Measurements from ENCODE around the gene KCNT2.
"Not testable (repeated sequence)": the region's sequence is repeated elsewhere in the genome, so short reads cannot be mapped to it uniquely, and the experiment has no call there.

Gene KCNT2

DNA sequence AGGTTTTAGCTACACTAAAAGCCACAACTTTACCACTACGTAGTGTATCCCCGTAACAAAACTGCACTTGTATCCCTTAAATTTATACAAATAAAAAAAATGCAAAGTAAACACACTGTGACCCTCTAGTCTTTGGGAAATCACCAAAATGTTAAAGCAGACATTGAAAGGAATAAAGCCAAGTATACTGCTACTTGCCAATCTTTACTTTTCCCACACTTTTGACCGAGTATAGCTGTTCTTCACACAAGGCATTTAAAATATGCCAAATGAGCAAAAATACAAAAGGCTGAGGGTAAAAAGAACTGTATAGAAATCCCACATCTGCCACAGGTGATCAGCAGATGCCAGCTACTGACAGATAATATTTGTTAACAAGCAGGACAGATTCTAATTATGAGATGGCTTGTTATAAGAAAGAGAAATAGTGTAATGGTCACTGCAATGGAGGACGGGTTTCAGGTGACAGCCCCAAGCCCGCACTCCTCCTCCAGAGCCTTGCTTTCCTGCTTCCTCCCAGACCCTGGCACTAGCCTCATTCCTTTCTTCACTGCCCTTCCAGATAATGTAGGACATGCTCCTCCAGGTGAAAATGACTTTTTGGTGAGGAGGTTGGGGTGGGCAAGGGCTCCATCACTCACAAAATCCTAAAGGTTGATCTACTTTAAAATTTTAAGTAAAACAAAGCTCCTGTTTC is 18.1 kb downstream of the KCNT2 start:
- DNase-seq: no peak

DNA sequence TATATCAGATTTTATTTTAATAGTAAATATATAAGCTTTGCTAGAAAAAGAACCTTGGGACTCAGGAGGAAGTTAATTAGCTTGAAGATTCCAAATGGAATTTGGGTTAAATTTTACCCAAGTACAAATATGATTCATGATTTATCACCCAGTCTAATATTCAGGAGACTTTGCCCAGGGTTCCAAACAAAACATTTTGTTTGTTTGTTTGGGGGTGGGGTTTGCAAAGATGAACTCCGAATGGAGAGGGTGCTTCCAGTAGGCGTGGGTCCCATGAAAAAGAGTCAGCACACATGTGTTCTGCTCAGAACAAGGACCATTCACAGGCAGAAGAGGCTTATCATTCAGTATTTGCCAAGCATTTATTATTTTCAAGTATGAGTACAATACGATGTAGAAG is 23.5 kb downstream of the KCNT2 start:
- DNase-seq: no peak

DNA sequence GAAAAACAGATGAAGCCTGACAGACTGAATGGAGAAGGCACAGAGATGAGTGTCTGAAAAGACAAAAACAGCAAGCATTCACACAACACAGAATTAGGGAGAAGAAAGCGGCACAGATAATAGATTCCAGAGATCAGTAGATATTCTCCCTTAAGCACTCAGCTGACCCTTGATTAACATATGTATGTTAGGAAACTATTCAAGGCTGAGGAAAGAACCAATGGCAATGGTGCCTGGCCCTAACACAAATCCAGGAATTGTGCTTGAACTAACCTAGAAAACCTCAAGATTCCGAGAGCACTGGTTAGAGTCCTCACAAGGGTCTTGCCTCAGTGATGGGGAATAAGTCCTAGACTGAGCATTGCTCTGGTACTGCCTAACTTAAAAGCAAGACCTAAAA is 30.9 kb downstream of the KCNT2 start:
- no peak for DNase-seq

DNA sequence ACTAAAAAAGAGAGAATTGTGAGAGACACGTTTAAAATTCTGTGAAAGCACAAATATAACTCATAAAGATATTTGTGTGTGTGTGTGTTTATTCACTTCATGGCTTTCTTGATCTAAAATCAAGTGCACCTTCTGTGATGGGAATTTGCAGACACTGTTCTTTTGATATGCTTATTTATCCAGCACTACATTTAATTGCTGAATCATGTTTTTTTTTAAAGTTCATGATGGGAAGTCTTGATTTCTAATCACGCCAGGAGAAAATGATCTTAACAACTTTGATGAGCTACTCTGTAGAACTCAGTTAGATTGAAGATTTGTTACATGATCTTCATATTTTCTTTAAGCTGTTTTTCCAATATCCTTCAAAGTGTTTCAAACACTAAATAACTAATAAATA is 35.0 kb downstream of the KCNT2 start:
- DNase-seq: no peak

DNA sequence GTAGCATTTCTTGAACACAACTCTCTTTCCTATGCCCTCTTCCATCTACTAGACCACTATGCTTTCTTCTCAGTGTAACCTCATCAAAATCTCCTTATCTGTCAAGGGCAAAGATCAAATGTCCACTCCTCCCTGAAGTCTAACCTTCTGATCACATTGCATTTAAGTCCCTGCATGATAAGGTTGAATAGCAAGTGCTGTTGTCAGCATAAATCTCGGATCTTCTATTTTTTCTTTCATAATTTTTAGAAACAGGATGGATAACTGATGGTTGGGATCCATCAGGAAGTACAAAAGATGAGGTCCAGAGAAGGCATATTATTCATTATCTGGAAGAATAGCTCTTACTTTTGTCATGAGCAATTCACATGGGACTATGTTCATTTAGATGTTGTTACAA is 41.0 kb downstream of the KCNT2 start:
- DNase-seq: no peak

DNA sequence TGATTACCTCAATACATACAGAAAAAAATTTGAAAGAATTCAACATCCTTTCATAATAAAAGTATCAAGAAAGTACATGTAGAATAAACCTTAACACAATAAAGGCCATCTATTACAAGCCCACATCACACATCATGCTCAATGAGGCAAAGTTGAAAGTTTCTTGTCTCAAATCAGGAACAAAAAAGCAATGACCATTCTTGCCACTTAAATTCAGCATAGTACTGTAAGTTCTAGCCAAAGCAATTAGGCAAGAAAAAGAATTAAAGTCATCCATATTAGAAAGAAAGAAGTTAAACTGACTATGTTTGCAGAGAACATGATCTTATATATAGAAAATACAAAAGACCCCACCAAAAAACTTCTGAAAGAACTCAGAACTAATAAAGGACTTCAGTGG is 44.5 kb downstream of the KCNT2 start:
- no peak for DNase-seq

DNA sequence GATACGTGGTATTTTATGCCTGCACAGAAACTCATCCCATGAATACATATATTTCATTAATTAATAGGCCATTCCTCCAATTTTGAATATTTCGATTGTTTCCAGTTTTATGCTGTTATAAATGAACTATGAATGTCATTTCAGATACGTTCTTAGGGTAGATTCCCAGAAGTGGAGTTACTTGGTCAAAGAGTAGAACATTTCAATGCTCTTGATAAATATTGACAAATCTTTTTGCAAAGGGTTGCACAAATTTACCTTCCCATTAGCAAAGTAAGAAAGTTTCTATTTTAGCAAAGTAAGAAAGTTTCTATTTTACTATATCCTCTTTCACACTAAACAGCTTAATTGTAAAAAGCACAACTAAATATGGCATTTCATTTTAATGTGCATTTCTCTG is 48.9 kb downstream of the KCNT2 start:
- no peak for DNase-seq

DNA sequence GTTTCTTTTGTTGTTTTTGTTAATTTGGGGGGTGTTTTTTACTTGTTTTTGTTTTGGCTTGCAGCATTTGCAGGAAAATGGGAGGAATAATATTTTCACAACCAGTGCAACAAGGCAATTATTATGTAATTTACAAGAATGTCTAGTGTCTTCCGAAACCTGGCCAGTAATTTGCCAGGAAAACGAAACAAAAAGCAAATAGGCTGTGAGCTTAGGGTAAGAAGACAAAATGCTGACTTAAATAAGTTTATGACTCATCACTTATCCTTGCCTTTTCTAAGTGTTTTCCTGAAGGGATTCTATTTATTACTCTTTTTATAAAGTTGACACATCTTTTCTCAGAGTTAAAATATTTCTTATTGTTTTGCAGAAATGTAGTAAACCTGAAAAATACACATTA is 49.8 kb downstream of the KCNT2 start:
- no peak for DNase-seq

DNA sequence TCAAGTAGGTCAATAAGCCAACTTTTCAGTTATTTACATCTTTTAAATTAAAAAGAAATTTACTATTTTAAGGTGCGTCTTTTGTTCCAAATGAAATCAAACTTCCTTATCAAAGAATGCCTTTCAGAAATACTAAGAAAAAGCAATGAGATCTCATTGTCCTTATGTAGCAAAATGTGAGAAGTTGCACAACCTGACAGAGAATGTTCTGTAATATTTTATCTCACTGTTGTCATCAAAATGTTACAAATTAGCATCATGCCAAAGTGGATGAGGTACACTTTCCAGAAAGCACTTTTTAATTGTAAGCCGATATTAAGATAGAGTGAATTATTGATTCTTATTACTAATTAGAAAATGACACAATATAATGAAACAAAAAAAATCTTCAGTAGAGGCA is 50.4 kb downstream of the KCNT2 start:
- no peak for DNase-seq

DNA sequence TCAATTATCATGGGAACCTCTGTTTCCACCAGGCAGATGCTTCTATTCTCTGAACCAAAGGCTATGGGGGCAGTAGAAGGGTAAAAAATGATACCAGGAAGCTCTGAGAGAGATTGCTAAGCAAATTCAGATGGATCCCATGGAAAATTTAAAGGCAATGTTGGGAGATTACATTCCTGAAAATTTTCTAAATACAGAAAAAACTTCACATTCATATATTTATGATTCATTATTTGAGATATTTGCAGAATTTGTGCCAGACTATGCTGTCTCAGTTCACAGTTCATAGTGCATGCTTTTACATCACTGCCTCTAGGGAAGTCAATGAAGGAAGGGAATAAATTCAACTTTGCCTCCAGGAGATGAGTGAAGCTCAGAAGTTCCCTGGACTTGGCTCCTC is 57.5 kb downstream of the KCNT2 start:
- no peak for DNase-seq

DNA sequence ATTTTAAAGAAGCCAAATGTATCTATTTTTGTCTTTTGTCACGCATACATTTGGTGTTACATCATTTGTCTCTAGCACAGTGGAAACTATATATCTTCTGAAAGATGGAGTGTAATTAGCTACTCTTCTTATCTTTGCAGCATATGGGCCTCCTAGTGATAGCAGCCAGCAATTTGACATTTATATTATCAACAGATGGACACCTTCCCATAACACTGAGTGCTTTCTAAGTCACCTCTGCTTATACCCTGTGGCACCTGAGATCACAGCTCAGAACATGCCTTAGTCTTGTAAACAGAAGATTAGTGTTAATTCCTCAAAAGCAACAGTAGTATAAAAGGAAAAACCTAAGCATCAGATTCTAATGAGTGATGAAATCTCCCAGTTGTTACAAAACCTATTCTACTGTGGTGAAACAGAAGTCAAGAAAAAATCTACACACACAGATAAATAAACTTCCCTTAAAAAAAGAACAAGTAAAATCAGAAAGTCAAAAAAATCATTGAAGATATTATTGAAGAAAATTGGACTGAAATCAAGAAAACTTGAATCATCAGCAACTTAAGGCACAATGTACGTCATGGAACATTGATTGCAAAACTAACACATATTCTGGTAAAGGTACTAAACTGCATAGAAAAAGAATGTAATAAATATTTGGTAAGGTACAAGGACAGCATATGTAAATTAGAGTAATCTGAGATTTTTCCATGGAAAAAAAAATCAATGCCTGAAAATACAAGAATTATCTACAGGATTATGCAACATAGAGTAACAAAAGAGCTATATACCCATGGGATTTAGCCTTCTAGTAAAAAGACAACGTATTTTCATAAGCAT is 61.7 kb downstream of the KCNT2 start:
- no peak for DNase-seq

DNA sequence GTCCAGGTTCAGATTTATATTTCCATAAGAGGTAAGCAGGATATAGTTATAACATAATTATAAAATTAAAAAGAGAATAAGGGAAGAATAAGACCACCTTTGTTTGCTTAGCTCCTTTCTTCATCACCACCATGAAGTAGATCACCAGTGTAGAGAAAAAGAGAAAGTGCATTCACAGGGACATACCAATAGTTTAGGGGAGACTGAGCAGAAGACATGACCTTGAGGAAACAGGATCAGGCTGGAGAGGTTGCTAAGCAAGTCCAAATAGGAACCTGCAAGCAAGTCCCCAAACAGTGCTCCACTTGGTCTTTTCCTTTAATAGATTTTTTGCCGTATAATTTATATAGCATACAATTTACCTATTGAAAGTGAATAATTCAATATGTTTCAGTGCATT is 63.0 kb downstream of the KCNT2 start:
- DNase-seq: no peak

DNA sequence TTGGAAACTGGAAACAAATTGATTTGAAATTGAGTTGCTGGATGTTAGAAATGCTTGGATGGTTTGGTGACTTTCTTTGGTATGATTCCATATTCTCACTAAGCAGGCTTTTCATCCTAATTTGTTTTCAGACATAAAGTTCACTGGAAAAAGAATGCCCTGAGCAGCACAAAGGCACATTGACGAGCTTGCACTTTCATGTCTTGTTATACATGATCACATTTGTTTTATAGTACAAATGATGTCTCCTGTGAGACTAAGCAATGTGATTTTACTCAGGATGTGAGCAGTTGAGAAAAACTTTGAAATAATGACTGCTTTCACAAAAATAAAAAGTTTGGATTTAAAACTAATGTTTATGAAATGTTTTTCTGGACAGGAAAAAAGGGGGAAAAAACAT is 63.6 kb downstream of the KCNT2 start:
- DNase-seq: no peak

DNA sequence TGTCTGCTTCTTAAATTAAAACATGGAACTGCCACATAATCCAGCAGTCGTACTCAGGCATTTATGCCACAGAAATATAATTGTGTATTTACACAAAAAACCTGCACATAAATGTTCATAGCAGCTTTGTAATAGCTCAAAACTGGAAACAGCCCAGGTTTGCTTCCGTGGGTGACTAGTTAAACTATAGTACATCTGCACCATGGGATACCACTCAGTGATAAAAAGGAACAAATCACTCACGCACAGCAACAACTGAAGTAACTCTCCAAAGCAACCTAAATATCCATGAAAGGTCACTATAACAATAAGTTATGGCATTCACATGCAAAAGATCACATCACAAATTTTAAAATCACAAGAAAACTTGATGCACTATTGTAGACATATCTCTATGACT is 64.4 kb downstream of the KCNT2 start:
- DNase-seq: no peak

DNA sequence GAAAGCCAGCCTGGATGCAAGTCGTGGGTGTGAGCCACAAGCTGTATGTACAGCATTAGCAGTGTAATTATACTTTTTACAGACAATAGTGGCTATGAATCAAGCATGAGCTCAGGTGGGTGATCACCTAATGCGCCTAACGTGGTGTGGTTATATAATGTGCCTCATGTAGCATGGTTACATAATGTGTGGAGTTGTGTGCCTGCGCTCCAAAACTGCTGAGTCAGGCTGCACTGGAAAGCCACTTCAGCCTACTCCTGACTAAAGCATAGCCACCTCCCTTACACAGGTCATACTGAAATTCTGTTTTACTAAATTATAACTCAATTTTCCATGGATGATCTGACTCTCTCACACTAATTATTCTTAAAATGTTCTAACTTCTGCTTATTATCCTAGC is 69.8 kb downstream of the KCNT2 start:
- DNase-seq: no peak

DNA sequence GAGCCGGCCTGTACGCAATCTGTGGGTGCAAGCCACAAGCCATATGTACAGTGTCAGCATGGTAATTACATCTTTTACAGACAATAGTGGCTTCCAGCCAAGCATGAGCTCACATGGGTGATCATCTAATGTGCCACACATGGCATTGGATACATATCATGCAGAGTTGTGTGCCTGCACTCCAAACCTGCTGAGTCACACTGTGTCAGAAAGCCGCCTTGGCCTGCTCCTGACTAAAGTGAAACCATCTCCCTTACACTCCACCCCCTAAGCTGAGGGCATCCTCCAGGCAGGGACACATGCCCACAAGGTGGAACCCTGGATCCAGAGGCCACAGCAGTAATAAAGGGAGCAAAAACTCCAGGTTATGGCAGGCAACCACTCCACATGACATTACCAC is 72.5 kb downstream of the KCNT2 start:
- no peak for DNase-seq

DNA sequence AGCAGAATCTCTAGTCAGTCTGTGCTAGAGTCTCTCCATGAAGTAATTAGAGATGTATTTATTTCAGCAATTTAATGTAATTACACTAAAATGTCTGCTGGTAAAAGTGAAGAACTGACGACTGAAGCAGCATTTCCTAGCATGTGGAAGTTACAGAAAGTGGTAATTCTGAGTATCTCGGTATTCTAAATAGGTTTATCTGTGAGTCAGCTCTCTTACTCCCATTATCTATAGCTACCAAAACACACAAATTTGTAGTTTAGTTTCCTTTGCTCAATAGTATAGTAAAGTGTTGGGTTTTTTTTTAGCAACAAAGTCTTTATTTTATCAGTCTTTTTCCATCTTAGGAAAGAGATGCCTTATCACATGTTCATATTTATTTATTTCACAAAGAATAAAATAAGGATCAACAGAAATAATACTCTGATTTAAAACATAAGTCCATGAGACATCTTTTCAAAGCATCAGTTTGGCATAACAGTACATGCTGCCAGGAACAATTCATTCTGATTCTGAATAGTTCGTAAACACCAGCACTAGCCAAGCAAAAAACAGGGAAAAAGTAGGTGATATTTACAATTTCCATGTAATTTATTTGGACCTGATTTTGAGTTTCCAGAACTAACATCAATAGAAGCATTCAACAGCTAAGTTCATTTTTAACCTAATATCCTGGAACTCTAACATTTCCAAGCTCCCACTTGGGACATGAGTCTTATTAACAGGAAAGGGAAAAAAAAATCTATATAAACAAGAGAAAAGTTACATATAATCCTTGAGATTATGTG is 76.3 kb downstream of the KCNT2 start:
- DNase-seq: no peak

DNA sequence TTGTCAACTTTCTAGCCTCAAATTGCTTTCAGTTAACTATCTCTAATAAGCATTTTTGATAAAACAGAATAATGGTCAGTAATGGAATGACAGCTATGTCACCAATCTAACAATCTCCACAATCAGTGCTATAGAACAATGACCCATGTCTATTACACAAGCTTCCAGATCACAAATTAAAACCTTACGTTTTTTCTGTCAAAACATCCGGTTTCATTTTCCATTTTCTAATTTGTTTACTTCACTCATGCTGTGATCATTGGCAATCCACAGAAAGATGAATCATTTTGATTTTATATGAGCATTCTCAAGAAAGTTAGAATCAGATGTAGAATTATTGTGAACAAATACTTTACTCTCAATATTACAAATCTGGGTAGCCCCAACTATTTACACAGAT is 80.3 kb downstream of the KCNT2 start:
- no peak for DNase-seq

DNA sequence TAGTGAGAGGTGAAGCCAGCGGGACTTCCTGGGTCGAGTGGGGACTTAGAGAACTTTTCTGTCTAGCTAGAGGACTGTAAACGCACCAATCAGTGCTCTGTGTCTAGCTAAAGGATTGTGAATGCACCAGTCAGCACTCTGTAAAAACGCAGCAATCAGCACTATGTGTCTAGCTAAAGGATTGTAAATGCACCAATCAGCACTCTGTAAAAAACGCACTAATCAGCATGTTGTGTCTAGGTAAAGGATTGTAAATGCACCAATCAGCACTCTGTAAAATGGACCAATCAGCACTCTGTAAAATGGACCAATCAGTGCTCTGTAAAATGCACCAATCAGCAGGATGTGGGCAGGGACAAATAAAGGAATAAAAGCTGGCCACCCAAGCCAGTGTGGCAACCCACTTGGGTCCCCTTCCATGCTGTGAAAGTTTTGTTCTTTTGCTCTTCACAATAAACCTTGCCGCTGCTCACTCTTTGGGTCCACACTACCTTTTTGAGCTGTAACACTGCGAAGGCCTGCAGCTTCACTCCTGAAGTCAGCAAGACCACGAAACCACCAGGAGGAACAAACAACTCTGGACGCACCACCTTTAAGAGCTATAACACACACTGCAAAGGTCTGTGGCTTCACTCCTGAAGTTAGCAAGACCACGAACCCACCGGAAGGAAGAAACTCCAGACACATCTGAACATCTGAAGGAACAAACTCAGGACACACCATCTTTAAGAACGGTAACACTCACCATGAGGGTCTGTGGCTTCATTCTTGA is 85.5 kb downstream of the KCNT2 start:
- not testable (repeated sequence) for DNase-seq

DNA sequence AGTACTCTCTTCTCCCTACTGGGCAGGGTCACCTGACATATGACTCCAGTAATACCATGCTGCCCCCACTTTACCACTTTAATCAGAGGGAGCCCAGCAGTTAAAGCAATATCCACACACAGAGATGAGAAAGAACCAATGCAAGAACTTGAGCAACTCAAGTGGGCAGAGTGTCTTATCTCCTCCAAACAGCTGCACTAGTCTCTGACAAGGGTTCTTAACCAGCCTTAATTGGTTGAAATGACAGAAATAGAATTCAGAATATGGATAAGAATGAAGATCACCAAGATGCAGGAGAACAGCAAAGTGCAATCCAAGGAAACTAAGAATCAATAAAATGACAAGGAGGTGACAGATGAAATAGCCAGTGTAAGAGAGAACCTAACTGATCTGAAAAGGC is 91.0 kb downstream of the KCNT2 start:
- DNase-seq: no peak

DNA sequence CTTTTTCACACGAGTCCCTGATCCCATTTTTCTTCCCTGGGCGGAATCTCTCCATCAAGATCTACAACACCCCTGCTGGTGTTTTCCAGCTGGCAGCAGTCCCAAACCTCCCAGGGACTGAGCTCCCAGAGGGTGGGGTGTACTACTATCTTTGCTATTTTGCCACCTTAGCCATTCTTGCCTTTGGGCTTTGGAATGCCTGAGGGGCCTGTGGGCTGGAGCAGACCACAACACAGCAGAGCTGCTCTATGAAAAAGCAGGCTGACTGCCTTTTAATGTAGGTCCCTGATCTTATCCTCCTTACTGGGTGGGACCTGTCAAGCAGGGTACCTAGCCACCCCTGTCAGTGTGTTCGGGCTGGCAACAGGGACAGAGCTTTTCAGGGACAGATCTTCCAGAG is 91.9 kb downstream of the KCNT2 start:
- no peak for DNase-seq

DNA sequence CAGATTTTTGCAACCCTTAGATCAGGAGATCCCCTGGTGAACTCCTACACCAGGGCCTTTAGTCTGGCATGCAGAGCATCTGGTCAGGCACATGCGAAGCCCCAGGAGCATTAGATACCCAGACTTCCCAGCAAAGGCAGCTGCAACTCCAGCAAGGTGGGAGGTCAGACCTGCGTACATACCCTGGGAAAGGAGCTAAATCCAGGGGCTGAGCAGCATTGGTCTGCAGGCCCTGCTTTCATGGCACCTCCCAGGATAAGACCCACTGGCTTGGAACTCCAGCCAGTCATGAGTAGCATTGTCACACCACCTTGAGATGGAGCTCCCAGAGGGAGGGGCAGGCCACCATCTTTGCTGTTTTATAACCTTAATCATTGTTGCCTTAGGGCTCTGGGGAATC is 92.3 kb downstream of the KCNT2 start:
- DNase-seq: no peak

DNA sequence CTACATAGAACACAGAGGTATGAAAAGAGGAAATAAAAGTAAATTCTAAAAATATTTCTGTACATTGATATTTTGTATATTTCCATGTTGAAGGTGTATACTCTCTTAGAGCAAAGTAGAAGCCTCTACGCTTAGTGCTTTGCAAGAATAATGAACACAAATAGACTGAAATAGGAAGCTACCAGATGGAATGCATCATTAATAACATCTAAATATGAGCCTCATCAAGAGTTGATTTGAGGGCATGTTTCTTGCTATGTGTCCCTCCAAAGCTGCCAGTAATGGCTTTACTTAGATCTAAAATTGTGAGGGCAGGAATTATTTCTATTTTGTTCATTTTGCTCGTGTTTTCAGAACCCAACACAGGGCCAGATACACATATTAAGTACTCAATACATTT is 94.4 kb downstream of the KCNT2 start:
- DNase-seq: no peak
